GM23248 (cell line): ENCODE measurements around the gene GHRL.

Experiments
- EZH2 ChIP-seq: fragments of 200-600 bp; sonication (generic); IDR thresholded peaks from 2 replicates; pipeline ENCODE4 v1.6.1; 2018; ENCODE audit warnings: antibody characterized with exemption, mild to moderate bottlenecking; ENCODE audit not compliant: insufficient read depth, poor library complexity, severe bottlenecking
- EZH2phosphoT487 ChIP-seq: fragments of 200-600 bp; sonication (generic); IDR thresholded peaks from 2 replicates; pipeline ENCODE4 v1.6.1; 2018; ENCODE audit warnings: antibody characterized with exemption, moderate library complexity, mild to moderate bottlenecking, low read depth; ENCODE audit not compliant: insufficient read depth

- TF ChIP-seq EZH2phosphoT487 (no peak), EZH2 (no peak)
These were observed 7.2 kb downstream of the GHRL start for GRCh38 chr3:10285272-10286132.
